ENCODE data around the gene SLC6A13. TPM values are rescaled to one million over a fixed set of nuclear protein-coding genes. Genes with fewer than 3 reads are reported as not detected.

SLC6A13 gene
- total and polyA plus RNA-seq, 2 of the 8 experiments (the other 6 are each of a cell fraction or from before 2014, with no cell fraction given): 0.03 TPM; not detected in 1

DNA sequence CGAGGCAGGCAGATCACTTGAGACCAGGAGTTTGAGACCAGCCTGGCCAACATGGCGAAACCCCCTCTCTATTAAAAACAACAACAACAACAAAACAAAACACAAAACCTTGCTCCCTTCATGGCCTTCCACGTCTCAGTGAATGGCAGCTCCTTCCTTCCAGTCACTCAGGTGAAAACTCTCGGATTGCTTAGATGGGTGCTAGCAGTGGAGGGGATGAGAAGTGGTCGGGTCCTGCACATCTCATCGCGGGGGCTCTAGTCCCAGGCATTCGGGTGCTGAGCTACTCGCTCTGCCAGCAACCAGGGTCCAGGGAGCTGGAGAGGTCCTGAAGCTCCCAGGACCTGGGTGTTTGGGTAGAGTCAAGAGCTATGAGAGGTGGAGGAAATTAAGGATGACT lies 7.7 kb downstream of the SLC6A13 start (continued):
- TF ChIP-seq, protein P1, sequence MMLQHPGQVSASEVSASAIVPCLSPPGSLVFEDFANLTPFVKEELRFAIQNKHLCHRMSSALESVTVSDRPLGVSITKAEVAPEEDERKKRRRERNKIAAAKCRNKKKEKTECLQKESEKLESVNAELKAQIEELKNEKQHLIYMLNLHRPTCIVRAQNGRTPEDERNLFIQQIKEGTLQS (IDR thresholded peaks at IDR 0.05; ENCODE audit: insufficient read depth, low read depth, low read length): no peak
- TF ChIP-seq NANOG (IDR thresholded peaks at IDR 0.05; ENCODE audit: insufficient read depth, low read depth, low read length, poor library complexity, severe bottlenecking) (no peak), POLR2AphosphoS5 (IDR thresholded peaks at IDR 0.05; ENCODE audit: low read depth, low read length) (no peak), POLR2A (IDR thresholded peaks at IDR 0.05; ENCODE audit: control extremely low read depth in 1 of 2, low read depth in 2 of 2, low read length in 2 of 2) (no peak), RBBP5 (IDR thresholded peaks at IDR 0.05; ENCODE audit: borderline replicate concordance, low read depth, low read length) (no peak), SUZ12 (IDR thresholded peaks at IDR 0.05; ENCODE audit: low read length) (no peak)
